HEK293T (cell line): ENCODE measurements around the gene IRF1.

Experiments
- CTCF ChIA-PET: fragments of 350-600 bp; formaldehyde crosslinking; extraction: SDS; loops from one replicate; lab custom pipeline; 2021; ENCODE audit warnings: antibody characterized with exemption, inconsistent platforms; lab: Yijun Ruan, JAX
- POLR2A ChIA-PET: fragments of 350-600 bp; formaldehyde crosslinking; extraction: SDS; loops from one replicate; lab custom pipeline; 2020; ENCODE audit warnings: antibody characterized with exemption, inconsistent platforms; lab: Yijun Ruan, JAX
- DNase-seq: peaks from one replicate; pipeline ENCODE4 v3.0.0; 2012; ENCODE audit warnings: mixed read lengths; ENCODE audit errors: extremely low spot score
- ARNT ChIP-seq: fragments of 450-650 bp; IDR thresholded peaks from 2 replicates; pipeline ENCODE4 v1.6.1; 2017; ENCODE audit warnings: mild to moderate bottlenecking
- BHLHE40 ChIP-seq: fragments of 450-650 bp; IDR thresholded peaks from 2 replicates; pipeline ENCODE4 v1.6.1; 2016; ENCODE audit warnings: mild to moderate bottlenecking, moderate library complexity, borderline replicate concordance
- CTBP1 ChIP-seq: fragments of 450-650 bp; IDR thresholded peaks from 2 replicates; pipeline ENCODE4 v1.6.1; 2016; ENCODE audit warnings: borderline replicate concordance
- ELF4 ChIP-seq: fragments of 450-650 bp; IDR thresholded peaks from 2 replicates; pipeline ENCODE4 v1.6.1; 2017; ENCODE audit warnings: antibody characterized with exemption
- FOXA1 ChIP-seq: fragments of 450-650 bp; IDR thresholded peaks from 2 replicates; pipeline ENCODE4 v1.6.1; 2016; ENCODE audit warnings: mild to moderate bottlenecking
- FOXK2 ChIP-seq: fragments of 450-650 bp; IDR thresholded peaks from 2 replicates; pipeline ENCODE4 v1.6.1; 2016; ENCODE audit warnings: mild to moderate bottlenecking
- FOXM1 ChIP-seq: fragments of 450-650 bp; IDR thresholded peaks from 2 replicates; pipeline ENCODE4 v1.6.1; 2017; ENCODE audit warnings: mild to moderate bottlenecking, borderline replicate concordance
- HDGF ChIP-seq: fragments of 450-650 bp; IDR thresholded peaks from 2 replicates; pipeline ENCODE4 v1.6.1; 2017; ENCODE audit warnings: antibody characterized with exemption, borderline replicate concordance
- L3MBTL2 ChIP-seq: fragments of 450-650 bp; conservative IDR thresholded peaks from 2 replicates; pipeline ENCODE4 v1.6.1; 2016; ENCODE audit warnings: mild to moderate bottlenecking
- LEF1 ChIP-seq: fragments of 450-650 bp; IDR thresholded peaks from 2 replicates; pipeline ENCODE4 v1.6.1; 2017; ENCODE audit warnings: mild to moderate bottlenecking, borderline replicate concordance
- NFRKB ChIP-seq: fragments of 450-650 bp; IDR thresholded peaks from 2 replicates; pipeline ENCODE4 v1.6.1; 2016; ENCODE audit warnings: mild to moderate bottlenecking, moderate library complexity
- SP1 ChIP-seq: fragments of 450-650 bp; IDR thresholded peaks from 2 replicates; pipeline ENCODE4 v1.6.1; 2017
- SUZ12 ChIP-seq: fragments of 450-650 bp; IDR thresholded peaks from 2 replicates; pipeline ENCODE4 v1.6.1; 2016; ENCODE audit warnings: mild to moderate bottlenecking
- TARDBP ChIP-seq: fragments of 450-650 bp; IDR thresholded peaks from 2 replicates; pipeline ENCODE4 v1.6.1; 2016
- ZNF384 ChIP-seq: fragments of 450-650 bp; IDR thresholded peaks from 2 replicates; pipeline ENCODE4 v1.6.1; 2016
- TF ChIP-seq, protein P1 (sequence below): fragments of 450-650 bp; IDR thresholded peaks from 2 replicates; pipeline ENCODE4 v1.6.1; 2016

The IRF1 gene

DNA sequence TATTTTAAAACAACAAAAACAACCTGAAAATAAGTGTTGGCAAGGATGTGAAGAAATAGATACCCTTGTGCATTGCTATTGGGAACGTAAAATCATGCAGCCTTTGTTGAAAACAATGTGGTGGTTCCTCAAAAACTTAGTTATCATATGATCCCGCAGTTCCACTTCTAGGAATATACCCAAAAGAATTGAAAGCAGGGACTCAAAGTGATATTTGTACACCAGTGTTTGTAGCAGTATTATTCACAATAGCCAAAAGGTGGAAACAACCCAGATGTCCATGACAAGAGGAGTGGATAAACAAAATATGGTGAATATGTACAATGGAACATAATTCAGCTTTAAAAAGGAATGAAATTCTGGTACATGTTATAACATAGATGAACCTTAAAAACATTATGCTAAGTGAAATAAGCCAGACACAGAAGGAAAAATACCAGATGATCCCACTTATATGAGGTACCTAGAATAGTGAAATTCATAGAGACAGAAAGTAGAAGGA, 29.0 kb downstream of the IRF1 start:
- no peak for TF ChIP-seq LEF1
- TF ChIP-seq SP1 = no peak
- ChIA-PET POLR2A (no interaction called here), CTCF (no interaction called here)
- no peak for DNase-seq

DNA sequence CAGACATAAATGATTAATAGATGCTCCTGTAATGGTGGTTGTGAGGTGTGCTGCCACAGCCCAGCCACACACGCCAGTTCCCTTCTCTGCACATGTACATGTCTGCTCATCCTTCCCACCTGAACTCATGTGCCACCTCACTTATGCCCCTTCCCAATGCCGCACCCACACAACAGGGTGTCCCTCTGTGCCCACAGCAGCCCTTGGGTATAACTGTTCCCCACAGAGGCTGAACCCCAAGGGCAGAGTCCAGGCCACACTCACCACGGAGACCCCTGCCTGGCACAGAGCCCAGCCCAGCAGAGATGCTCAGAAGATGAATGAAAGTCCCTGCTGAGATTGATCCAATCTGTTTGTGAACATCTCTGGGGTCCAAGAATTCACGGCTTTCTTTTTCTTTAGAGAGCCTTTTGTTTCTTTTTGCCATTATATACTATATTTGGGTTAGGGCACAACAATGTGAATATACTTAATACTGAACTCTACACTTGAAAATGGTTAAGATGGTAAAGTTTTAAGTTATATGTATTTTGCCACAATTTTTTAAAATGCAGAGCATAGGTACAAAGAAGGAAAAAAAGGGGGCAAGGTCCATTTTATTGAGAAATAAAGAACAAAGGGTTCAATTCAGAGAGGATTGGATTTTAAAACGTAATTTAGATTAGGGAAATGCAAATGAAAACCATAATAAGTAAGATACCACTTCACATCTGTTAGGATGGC, 29.6 kb downstream of the IRF1 start:
- no peak for DNase-seq
- TF ChIP-seq SP1 = no peak
- no peak for TF ChIP-seq CTBP1
- TF ChIP-seq, protein P1, sequence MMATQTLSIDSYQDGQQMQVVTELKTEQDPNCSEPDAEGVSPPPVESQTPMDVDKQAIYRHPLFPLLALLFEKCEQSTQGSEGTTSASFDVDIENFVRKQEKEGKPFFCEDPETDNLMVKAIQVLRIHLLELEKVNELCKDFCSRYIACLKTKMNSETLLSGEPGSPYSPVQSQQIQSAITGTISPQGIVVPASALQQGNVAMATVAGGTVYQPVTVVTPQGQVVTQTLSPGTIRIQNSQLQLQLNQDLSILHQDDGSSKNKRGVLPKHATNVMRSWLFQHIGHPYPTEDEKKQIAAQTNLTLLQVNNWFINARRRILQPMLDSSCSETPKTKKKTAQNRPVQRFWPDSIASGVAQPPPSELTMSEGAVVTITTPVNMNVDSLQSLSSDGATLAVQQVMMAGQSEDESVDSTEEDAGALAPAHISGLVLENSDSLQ = no peak
- no peak for TF ChIP-seq SUZ12
- TF ChIP-seq TARDBP = no peak
- TF ChIP-seq ZNF384 = no peak
- no peak for TF ChIP-seq FOXK2
- TF ChIP-seq HDGF = no peak
- no peak for TF ChIP-seq NFRKB
- CTCF ChIA-PET = no interaction called here
- POLR2A ChIA-PET = no interaction called here

DNA sequence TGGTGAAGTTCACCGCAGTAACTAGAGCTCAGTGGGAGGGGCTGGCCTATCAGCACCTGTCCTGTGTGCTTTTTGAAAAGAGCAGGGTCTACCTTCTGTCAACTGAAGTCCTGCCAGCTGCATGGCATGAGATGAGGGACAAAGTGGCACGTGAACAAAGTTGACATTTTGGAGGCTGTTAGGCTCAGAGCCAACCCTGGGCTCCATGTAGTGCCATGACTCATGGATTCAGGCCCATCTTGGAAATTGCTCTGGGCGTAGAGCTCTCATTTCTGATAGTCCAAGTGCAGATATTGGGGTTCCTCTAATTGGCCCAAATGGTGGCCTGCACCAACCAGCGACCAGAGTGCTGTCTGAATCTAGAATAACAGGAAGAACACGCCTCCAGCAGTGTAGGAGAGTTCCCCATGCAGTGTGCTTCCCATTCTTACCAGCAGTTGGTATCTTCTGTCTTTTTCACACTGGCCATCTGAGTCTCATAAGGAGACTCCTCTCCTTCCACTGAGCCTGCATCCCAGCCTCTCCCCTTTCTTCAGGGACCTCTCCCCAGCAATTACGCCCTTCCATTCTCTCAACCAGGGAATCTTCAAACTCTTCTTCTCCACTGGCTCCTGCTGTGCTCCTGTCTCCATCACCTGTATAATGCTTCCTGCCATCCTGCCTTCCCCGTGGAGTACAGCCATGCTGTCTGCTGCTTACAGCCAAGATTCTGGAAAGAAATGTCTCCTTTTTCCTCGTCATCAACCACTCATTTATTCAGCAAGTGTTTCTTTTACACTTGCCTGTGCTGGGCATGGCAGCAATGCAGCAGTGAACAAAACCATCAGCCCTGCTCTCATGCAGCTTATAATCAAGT, 30.4 kb downstream of the IRF1 start:
- no peak for DNase-seq
- TF ChIP-seq TARDBP (no peak), SP1 (no peak), L3MBTL2 (no peak), HDGF (no peak), NFRKB (no peak), FOXM1 (no peak), FOXK2 (no peak), FOXA1 (no peak), ARNT (no peak), ZNF384 (no peak), CTBP1 (no peak), ELF4 (no peak), LEF1 (no peak), BHLHE40 (no peak), SUZ12 (no peak)
- TF ChIP-seq, protein P1 = no peak
- ChIA-PET CTCF (no interaction called here), POLR2A (no interaction called here)

DNA sequence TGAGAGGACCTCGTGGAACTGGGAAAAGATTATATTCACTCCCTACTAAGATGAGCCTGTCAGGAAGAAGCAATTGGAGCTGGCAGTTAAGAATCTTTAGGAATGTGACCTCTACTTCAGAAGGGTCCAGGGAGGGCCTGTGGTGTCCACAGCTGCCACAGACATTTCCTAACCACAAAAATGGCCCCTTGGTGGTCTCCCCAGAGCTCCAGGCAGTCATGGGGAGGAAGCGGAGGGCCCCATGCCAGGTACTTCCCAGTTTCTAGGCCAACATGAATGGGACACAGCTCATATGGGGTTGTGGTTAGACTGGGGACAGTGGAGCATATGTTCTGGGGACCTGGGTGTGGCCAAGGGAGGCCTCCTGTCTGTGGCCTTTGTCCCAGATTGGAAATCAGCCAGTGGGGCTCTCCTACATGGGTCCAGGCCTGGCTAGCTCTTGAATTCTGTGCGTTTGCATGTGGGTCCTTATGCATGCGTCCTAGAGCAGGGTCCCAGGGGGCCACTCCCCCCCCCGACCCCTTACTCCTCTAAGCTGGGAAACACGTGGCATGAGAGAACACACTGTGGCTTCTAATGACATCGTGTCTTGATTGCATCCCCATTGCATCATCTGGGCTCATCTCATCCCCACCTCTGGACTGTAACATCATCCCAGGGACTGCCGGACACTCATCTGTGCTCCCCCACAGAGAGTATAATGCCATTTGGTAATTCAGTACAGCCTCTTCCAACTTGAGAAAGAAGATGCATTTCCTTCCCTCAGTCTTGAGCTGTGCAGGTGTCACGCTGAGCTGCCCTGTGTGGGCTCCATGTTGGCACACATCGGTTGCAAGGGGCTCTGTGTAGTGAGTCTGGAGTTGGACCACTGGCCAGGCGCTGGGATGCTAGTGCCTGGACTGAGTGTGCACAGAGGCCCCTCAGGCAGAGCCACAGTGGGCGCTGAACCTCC, 31.3 kb downstream of the IRF1 start:
- POLR2A ChIA-PET = interaction anchor here (1.2 kb wide), 1 partner anchor 31 kb away, joined by 4 read pairs; the partner anchor contains the start of gene IRF1

More for the DNA sequence above, 31.3 kb downstream of the IRF1 start:
- CTCF ChIA-PET = interaction anchor here (0.6 kb wide), 1 partner anchor 350 kb away, joined by 3 read pairs; no protein-coding TSS in a partner anchor
- DNase-seq = no peak
- no peak for TF ChIP-seq SUZ12
- TF ChIP-seq ARNT = no peak
- TF ChIP-seq CTBP1 = no peak
- TF ChIP-seq, protein P1 = no peak
- no peak for TF ChIP-seq TARDBP
- TF ChIP-seq BHLHE40 = no peak
- TF ChIP-seq ZNF384 = no peak
- no peak for TF ChIP-seq FOXM1
- TF ChIP-seq HDGF = no peak
- no peak for TF ChIP-seq LEF1
- TF ChIP-seq NFRKB = no peak
- TF ChIP-seq ELF4 = no peak
- no peak for TF ChIP-seq FOXA1
- TF ChIP-seq L3MBTL2 = no peak
- no peak for TF ChIP-seq FOXK2
- TF ChIP-seq SP1 = no peak
